Measurements from ENCODE around the gene PCBP3.

- TF ChIP-seq CTCF (IDR thresholded peaks at IDR 0.05; ENCODE audit: low read length) (no peak), EZH2phosphoT487 (IDR thresholded peaks at IDR 0.05; ENCODE audit: low read length) (no peak)
Observed at GRCh38 chr21:45830720-45831366, 187.3 kb downstream of the PCBP3 start.

Data from MM.1S (cell line).